ENCODE results near the gene BTBD8. TPM values are rescaled to one million over a fixed set of nuclear protein-coding genes. Genes with fewer than 3 reads are reported as not detected.

Gene BTBD8
- total and polyA plus RNA-seq, 2 experiments from 2014 or later, result 2.9 to 4.1 TPM

GRCh38 chr1:92167151-92167550 is 87.0 kb downstream of the BTBD8 start:
- Mint-ChIP-seq H3K4me1 (no peaks in the 10 kb centered on the region), H3K9me3 (no peaks in the 10 kb centered on the region), H3K36me3 (ENCODE audit: low read depth) (no peaks in the 10 kb centered on the region), H3K27ac (no peak overlapping the region), H3K27me3 (ENCODE audit: insufficient read depth, low read depth, poor library complexity) (no peaks in the 10 kb centered on the region), H3K4me3 (no peak overlapping the region)
- no peak for ATAC-seq
- no peaks in the 10 kb centered on the region for H3K27me3 ChIP-seq (ENCODE audit: insufficient read depth)
- H3K4me1 ChIP-seq (ENCODE audit: insufficient read depth), result no peaks in the 10 kb centered on the region
- no peaks in the 10 kb centered on the region for H3F3A ChIP-seq (replicated peaks; ENCODE audit: low read depth)
- no peak for DNase-seq (ENCODE audit: low spot score)
- H3K4me2 ChIP-seq, result no peak overlapping the region
- H2AFZ ChIP-seq, result no peak overlapping the region
- H3K79me2 ChIP-seq (replicated peaks; ENCODE audit: insufficient read depth), result no peaks in the 10 kb centered on the region
- no peak overlapping the region for H3K27ac ChIP-seq (ENCODE audit: low read depth)
- TF ChIP-seq EZH2 (IDR thresholded peaks at IDR 0.05; ENCODE audit: low read depth, unreplicated experiment), result no peak
- TF ChIP-seq ZNF331 (CRISPR knock-in tag; IDR thresholded peaks at IDR 0.05; ENCODE audit: low read depth), result no peak
- no peak overlapping the region for H3K4me3 ChIP-seq
- no peaks in the 10 kb centered on the region for H3K36me3 ChIP-seq (ENCODE audit: insufficient read depth)
- no peaks in the 10 kb centered on the region for H3K9me2 ChIP-seq (ENCODE audit: insufficient read depth)
- no peaks in the 10 kb centered on the region for H4K20me1 ChIP-seq (replicated peaks; ENCODE audit: insufficient read depth)

- no peak overlapping the region for H2AFZ ChIP-seq
- H3K27ac Mint-ChIP-seq, result no peak overlapping the region
- TF ChIP-seq ZNF331 (CRISPR knock-in tag; IDR thresholded peaks at IDR 0.05; ENCODE audit: low read depth) (no peak), NANOG (IDR thresholded peaks at IDR 0.05; ENCODE audit: borderline replicate concordance) (no peak), EZH2phosphoT487 (IDR thresholded peaks at IDR 0.05; ENCODE audit: unreplicated experiment) (no peak), STAT1 (IDR thresholded peaks at IDR 0.05; ENCODE audit: unreplicated experiment) (no peak), CREB1 (CRISPR knock-in tag; IDR thresholded peaks at IDR 0.05; ENCODE audit: low read depth) (no peak), REST (IDR thresholded peaks at IDR 0.05; ENCODE audit: unreplicated experiment) (no peak), ZNF114 (CRISPR knock-in tag; IDR thresholded peaks at IDR 0.05) (no peak), ZNF462 (CRISPR knock-in tag; IDR thresholded peaks at IDR 0.05) (no peak), POLR2AphosphoS5 (IDR thresholded peaks at IDR 0.05; ENCODE audit: low read depth) (no peak), CTCF (conservative IDR thresholded peaks at IDR 0.05; ENCODE audit: low read depth in 2 of 2) (no peak), EZH2 (IDR thresholded peaks at IDR 0.05; ENCODE audit: low read depth, unreplicated experiment) (no peak)
Observed at GRCh38 chr1:92168657-92169056, 88.5 kb downstream of the BTBD8 start.

More at GRCh38 chr1:92168657-92169056, 88.5 kb downstream of the BTBD8 start:
- no peaks in the 10 kb centered on the region for H3K4me1 ChIP-seq (ENCODE audit: insufficient read depth)
- H3K4me3 Mint-ChIP-seq, result no peak overlapping the region
- H3K9me3 Mint-ChIP-seq, result no peaks in the 10 kb centered on the region
- no peaks in the 10 kb centered on the region for H3K4me1 Mint-ChIP-seq
- ATAC-seq (no peak), DNase-seq (ENCODE audit: low spot score) (peak; percentile 5)
- H3K36me3 ChIP-seq (ENCODE audit: insufficient read depth), result no peaks in the 10 kb centered on the region
- no peaks in the 10 kb centered on the region for H4K20me1 ChIP-seq (replicated peaks; ENCODE audit: insufficient read depth)
- no peaks in the 10 kb centered on the region for H3K9me2 ChIP-seq (ENCODE audit: insufficient read depth)
- H3K27me3 Mint-ChIP-seq (ENCODE audit: insufficient read depth, low read depth, poor library complexity), result no peaks in the 10 kb centered on the region
- no peak overlapping the region for H3K4me2 ChIP-seq
- no peaks in the 10 kb centered on the region for H3F3A ChIP-seq (replicated peaks; ENCODE audit: low read depth)
- no peaks in the 10 kb centered on the region for H3K36me3 Mint-ChIP-seq (ENCODE audit: low read depth)
- no peaks in the 10 kb centered on the region for H3K79me2 ChIP-seq (replicated peaks; ENCODE audit: insufficient read depth)
- H3K27me3 ChIP-seq (ENCODE audit: insufficient read depth), result no peaks in the 10 kb centered on the region
- no peak overlapping the region for H3K27ac ChIP-seq (ENCODE audit: low read depth)
- no peak overlapping the region for H3K4me3 ChIP-seq
